ENCODE measurements around the gene ITGA8.

ITGA8 gene

GRCh38 chr10:15739254-15739970 is 19.7 kb upstream of the ITGA8 start:
- DNase-seq (ENCODE audit: low spot score), result no peak
- POLR2A ChIA-PET (ENCODE audit: low non-redundant PET), result no interaction called here
- no peak overlapping the region for H3K27ac ChIP-seq
- no peak for TF ChIP-seq CTCF (conservative IDR thresholded peaks at IDR 0.05; ENCODE audit: low read depth)
- CTCF ChIA-PET, result interaction anchor here (0.6 kb wide), 1 partner anchor 21 kb away, joined by 3 read pairs; no protein-coding TSS in a partner anchor

- ChIA-PET POLR2A (ENCODE audit: low non-redundant PET) (no interaction called here), CTCF (no interaction called here)
- no peak for DNase-seq (ENCODE audit: low spot score)
- no peak for TF ChIP-seq CTCF (conservative IDR thresholded peaks at IDR 0.05; ENCODE audit: low read depth)
- no peak overlapping the region for H3K27ac ChIP-seq
Observed at GRCh38 chr10:15738270-15738925, 18.7 kb upstream of the ITGA8 start.

- DNase-seq (ENCODE audit: low spot score), result no peak
- no peak overlapping the region for H3K27ac ChIP-seq
- ChIA-PET POLR2A (ENCODE audit: low non-redundant PET) (no interaction called here), CTCF (no interaction called here)
- no peak for TF ChIP-seq CTCF (conservative IDR thresholded peaks at IDR 0.05; ENCODE audit: low read depth)
Observed at GRCh38 chr10:15737656-15738055, 17.9 kb upstream of the ITGA8 start.

- ChIA-PET CTCF (no interaction called here), POLR2A (ENCODE audit: low non-redundant PET) (no interaction called here)
- no peak overlapping the region for H3K27ac ChIP-seq
- no peak for TF ChIP-seq CTCF (conservative IDR thresholded peaks at IDR 0.05; ENCODE audit: low read depth)
- DNase-seq (ENCODE audit: low spot score), result no peak
Observed at GRCh38 chr10:15735763-15736162, 16.0 kb upstream of the ITGA8 start.

GRCh38 chr10:15730341-15730740 is 10.6 kb upstream of the ITGA8 start:
- POLR2A ChIA-PET (ENCODE audit: low non-redundant PET), result no interaction called here
- no peak for DNase-seq (ENCODE audit: low spot score)
- H3K27ac ChIP-seq, result no peak overlapping the region
- TF ChIP-seq CTCF (conservative IDR thresholded peaks at IDR 0.05; ENCODE audit: low read depth), result no peak
- CTCF ChIA-PET, result interaction anchor here (0.6 to 1.3 kb wide), 2 partner anchors 106 to 145 kb away, joined by 3 read pairs; no protein-coding TSS in a partner anchor

- no peak for DNase-seq (ENCODE audit: low spot score)
- ChIA-PET CTCF (interaction anchor here (0.6 to 1.3 kb wide), 4 partner anchors 18 to 816 kb away, joined by 3 to 8 read pairs (median 4); no protein-coding TSS in a partner anchor), POLR2A (ENCODE audit: low non-redundant PET) (no interaction called here)
- no peak for TF ChIP-seq CTCF (conservative IDR thresholded peaks at IDR 0.05; ENCODE audit: low read depth)
- H3K27ac ChIP-seq, result no peak overlapping the region
Observed at GRCh38 chr10:15729890-15730289, 10.2 kb upstream of the ITGA8 start.
